ENCODE data around the gene GABBR2. TPM values are rescaled to one million over a fixed set of nuclear protein-coding genes. Genes with fewer than 3 reads are reported as not detected.

GABBR2 gene
- total and polyA plus RNA-seq, 2 of the 8 experiments (the other 6 are each of a cell fraction or from before 2014, with no cell fraction given): 0.50 to 1.2 TPM

GRCh38 chr9:98657897-98658296, 50.8 kb downstream of the GABBR2 start:
- POLR2A ChIA-PET (ENCODE audit: partially characterized antibody): no interaction called here
- TF ChIP-seq SP1 (IDR thresholded peaks at IDR 0.05; ENCODE audit: low read depth, low read length): no peak
- no peak for TF ChIP-seq EGR1 (IDR thresholded peaks at IDR 0.05; ENCODE audit: borderline replicate concordance, low read depth, low read length)
- TF ChIP-seq POLR2A (IDR thresholded peaks at IDR 0.05; ENCODE audit: control extremely low read depth in 1 of 2, low read depth in 2 of 2, low read length in 2 of 2): no peak
- no peak for TF ChIP-seq EP300 (IDR thresholded peaks at IDR 0.05; ENCODE audit: borderline replicate concordance in 1 of 2, low read depth in 2 of 2, low read length in 2 of 2)
- CTCF ChIA-PET (ENCODE audit: partially characterized antibody): no interaction called here
- H4K5ac ChIP-seq (ENCODE audit: insufficient read length, low read depth, low read length): no peak overlapping the region
- no peaks in the 10 kb centered on the region for H3K36me3 ChIP-seq (ENCODE audit: control insufficient read depth in 2 of 4, insufficient read depth in 4 of 4, low read length in 3 of 4)
- H4K20me1 ChIP-seq (replicated peaks in 1 of 2; ENCODE audit: control insufficient read depth in 1 of 2, insufficient read depth in 2 of 2, low read length in 2 of 2): no peaks in the 10 kb centered on the region
- no peak overlapping the region for H2AFZ ChIP-seq (ENCODE audit: low read length)
- no peak overlapping the region for H3K14ac ChIP-seq (ENCODE audit: insufficient read length)
- no peak overlapping the region for H3K27ac ChIP-seq (ENCODE audit: low read depth, low read length)
- no peak overlapping the region for H3K4ac ChIP-seq (replicated peaks; ENCODE audit: insufficient read length, low read depth, low read length)
- no peaks in the 10 kb centered on the region for H3K79me2 ChIP-seq (ENCODE audit: control insufficient read depth in 1 of 2, insufficient read depth in 2 of 2, low read length in 2 of 2)
- H3K4me1 ChIP-seq (replicated peaks in 1 of 4; ENCODE audit: control insufficient read depth in 3 of 4, insufficient read depth in 4 of 4, low read length in 3 of 4): no peaks in the 10 kb centered on the region
- H3K9ac ChIP-seq (replicated peaks in 1 of 4; ENCODE audit: extremely low read depth in 1 of 4, low read depth in 3 of 4, low read length in 3 of 4): no peak overlapping the region
- no peak overlapping the region for H4K91ac ChIP-seq (replicated peaks; ENCODE audit: insufficient read length, low read length)
- no peak overlapping the region for H3K23ac ChIP-seq (ENCODE audit: insufficient read length)
- H3K27me3 ChIP-seq (replicated peaks in 1 of 4; ENCODE audit: control insufficient read depth in 3 of 4, extremely low read depth in 1 of 4, insufficient read depth in 3 of 4, low read length in 3 of 4): no peaks in the 10 kb centered on the region
- H2BK15ac ChIP-seq (ENCODE audit: low read length): no peak overlapping the region
- H2BK5ac ChIP-seq (ENCODE audit: low read depth, low read length): no peak overlapping the region
- DNase-seq (ENCODE audit: low read depth in 1 of 2, low spot score in 2 of 2): no peak
- no peak for FAIRE-seq
- no peak overlapping the region for H3K56ac ChIP-seq (replicated peaks; ENCODE audit: insufficient read length, low read depth, low read length)
- no peak overlapping the region for H2BK120ac ChIP-seq (replicated peaks; ENCODE audit: low read depth, low read length)
- no peak overlapping the region for H3K4me2 ChIP-seq (ENCODE audit: insufficient read depth in 1 of 2, low read depth in 2 of 2, low read length in 2 of 2)
- no peaks in the 10 kb centered on the region for H3K79me1 ChIP-seq (ENCODE audit: low read depth, low read length)
- no peaks in the 10 kb centered on the region for H3K23me2 ChIP-seq (ENCODE audit: low read depth, low read length)
- H3K9me3 ChIP-seq (ENCODE audit: insufficient read depth in 2 of 2, low read depth in 1 of 2, low read length in 1 of 2): no peaks in the 10 kb centered on the region
- H2BK12ac ChIP-seq (ENCODE audit: low read depth, low read length): no peak overlapping the region
- H3K18ac ChIP-seq (ENCODE audit: extremely low read depth, low read length): no peak overlapping the region
- no peak overlapping the region for H3K4me3 ChIP-seq (ENCODE audit: extremely low read depth in 1 of 4, insufficient read depth in 2 of 4, low read depth in 3 of 4, low read length in 4 of 4)
- H4K8ac ChIP-seq (ENCODE audit: extremely low read depth, insufficient read depth, low read length): no peak overlapping the region
- 88% methylated on average over 4 of the region's 4 CpGs; no CpG with 5 or more reads in 1 of the 2 experiments for WGBS, 2 experiments (ENCODE audit: extremely low coverage in 1 of 2, insufficient coverage in 1 of 2, insufficient read length in 1 of 2, insufficient replicate concordance in 2 of 2, low coverage in 1 of 2, low lambda C conversion rate in 2 of 2, missing lambda C conversion rate in 1 of 2)
- H2BK20ac ChIP-seq (ENCODE audit: low read length): no peak overlapping the region
- no peak overlapping the region for H2AK5ac ChIP-seq (ENCODE audit: low read depth, low read length)

All from H1 (cell line).